ENCODE results near the gene FAM163B. TPM values are rescaled to one million over a fixed set of nuclear protein-coding genes. Genes with fewer than 3 reads are reported as not detected.

FAM163B gene
- total RNA-seq, 1 donor = not detected

DNA sequence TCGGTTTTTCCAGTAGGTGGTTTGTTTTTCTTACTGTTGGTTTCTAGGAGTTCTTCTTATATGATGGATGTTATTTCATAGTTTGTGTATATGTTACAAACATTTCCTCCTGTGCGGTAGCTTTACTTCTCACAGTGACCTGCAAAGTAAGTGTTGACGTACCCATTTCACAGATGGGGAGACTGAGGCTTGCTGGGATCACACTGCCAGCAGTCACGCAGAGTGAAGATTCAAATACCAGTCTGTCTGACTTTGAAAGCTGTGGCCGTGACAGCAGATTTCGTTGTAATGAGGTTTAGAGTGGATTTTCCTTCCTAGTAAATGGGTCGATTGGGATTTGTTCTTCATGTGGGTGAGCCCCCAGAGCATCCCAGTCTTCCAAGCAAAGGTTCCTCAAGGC, 40.0 kb upstream of the FAM163B start:
- no peaks in the 10 kb centered on the region for H3K79me2 ChIP-seq (ENCODE audit: insufficient read depth, low read length)
- H3K27me3 ChIP-seq (ENCODE audit: insufficient read depth, low read length) = peaks cover 19% of the 10 kb centered on the region

DNA sequence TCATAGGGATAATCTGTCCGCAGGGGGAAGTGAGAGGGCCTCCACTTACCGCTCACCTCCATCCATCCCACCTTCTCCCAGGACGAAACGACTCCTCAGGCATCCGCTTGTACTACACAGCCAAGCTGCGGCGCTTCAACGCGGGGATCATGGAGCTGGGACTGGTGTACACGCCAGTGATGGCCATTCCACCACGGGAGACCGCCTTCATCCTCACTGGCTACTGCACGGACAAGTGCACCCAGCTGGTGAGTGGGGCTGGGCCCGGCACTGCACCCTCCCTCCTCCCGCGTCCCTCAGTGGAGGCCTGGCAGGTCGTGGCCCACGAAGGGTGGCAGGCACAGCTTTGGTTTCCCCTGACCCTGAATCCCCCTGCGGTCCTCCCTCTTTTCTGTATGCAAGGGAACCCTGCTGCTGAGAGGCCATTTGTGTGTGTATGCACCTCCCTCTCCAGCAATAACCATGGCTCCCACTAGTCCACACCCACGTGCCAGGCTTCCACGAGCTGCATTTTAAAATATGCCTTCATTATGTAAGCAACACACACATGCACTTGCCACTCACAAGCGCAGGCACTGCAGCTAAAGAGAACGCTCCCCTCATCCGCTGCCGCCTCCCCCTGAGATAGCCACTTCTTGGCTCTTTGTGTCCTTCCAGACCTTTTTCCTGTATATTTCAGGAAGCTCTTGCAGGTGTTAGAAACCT, 38.7 kb upstream of the FAM163B start:
- H3K79me2 ChIP-seq (ENCODE audit: insufficient read depth, low read length) = no peaks in the 10 kb centered on the region
- H3K9me3 ChIP-seq (ENCODE audit: low read depth, low read length) = no peaks in the 10 kb centered on the region
- TF ChIP-seq, protein P1, sequence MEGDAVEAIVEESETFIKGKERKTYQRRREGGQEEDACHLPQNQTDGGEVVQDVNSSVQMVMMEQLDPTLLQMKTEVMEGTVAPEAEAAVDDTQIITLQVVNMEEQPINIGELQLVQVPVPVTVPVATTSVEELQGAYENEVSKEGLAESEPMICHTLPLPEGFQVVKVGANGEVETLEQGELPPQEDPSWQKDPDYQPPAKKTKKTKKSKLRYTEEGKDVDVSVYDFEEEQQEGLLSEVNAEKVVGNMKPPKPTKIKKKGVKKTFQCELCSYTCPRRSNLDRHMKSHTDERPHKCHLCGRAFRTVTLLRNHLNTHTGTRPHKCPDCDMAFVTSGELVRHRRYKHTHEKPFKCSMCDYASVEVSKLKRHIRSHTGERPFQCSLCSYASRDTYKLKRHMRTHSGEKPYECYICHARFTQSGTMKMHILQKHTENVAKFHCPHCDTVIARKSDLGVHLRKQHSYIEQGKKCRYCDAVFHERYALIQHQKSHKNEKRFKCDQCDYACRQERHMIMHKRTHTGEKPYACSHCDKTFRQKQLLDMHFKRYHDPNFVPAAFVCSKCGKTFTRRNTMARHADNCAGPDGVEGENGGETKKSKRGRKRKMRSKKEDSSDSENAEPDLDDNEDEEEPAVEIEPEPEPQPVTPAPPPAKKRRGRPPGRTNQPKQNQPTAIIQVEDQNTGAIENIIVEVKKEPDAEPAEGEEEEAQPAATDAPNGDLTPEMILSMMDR (IDR thresholded peaks at IDR 0.05; ENCODE audit: extremely low read depth, low read depth, low read length) = no peak
- no peak overlapping the region for H3K4me3 ChIP-seq (ENCODE audit: insufficient read depth, low read length)
- H3K27ac ChIP-seq (ENCODE audit: low read depth, low read length) = no peak overlapping the region
- H3K27me3 ChIP-seq (ENCODE audit: insufficient read depth, low read length) = peaks cover 16% of the 10 kb centered on the region
- H4K20me1 ChIP-seq (ENCODE audit: insufficient read depth, low read length) = no peaks in the 10 kb centered on the region
- no peak for DNase-seq (ENCODE audit: insufficient read length, low spot score, missing footprints)
- H3K4me2 ChIP-seq (ENCODE audit: insufficient read depth, low read length) = no peak overlapping the region
- no peaks in the 10 kb centered on the region for H3K36me3 ChIP-seq (ENCODE audit: insufficient read depth, low read length)
- H3K4me1 ChIP-seq (ENCODE audit: insufficient read depth, low read length) = no peaks in the 10 kb centered on the region
- no peak overlapping the region for H2AFZ ChIP-seq (ENCODE audit: low read length)

More for the DNA sequence above, 40.0 kb upstream of the FAM163B start:
- no peak for DNase-seq (ENCODE audit: insufficient read length, low spot score, missing footprints)
- TF ChIP-seq, protein P1 (IDR thresholded peaks at IDR 0.05; ENCODE audit: extremely low read depth, low read depth, low read length) = no peak
- no peaks in the 10 kb centered on the region for H3K36me3 ChIP-seq (ENCODE audit: insufficient read depth, low read length)
- no peaks in the 10 kb centered on the region for H4K20me1 ChIP-seq (ENCODE audit: insufficient read depth, low read length)
- H3K27ac ChIP-seq (ENCODE audit: low read depth, low read length) = no peak overlapping the region
- no peak overlapping the region for H3K4me2 ChIP-seq (ENCODE audit: insufficient read depth, low read length)
- no peak overlapping the region for H2AFZ ChIP-seq (ENCODE audit: low read length)
- no peak overlapping the region for H3K4me3 ChIP-seq (ENCODE audit: insufficient read depth, low read length)
- no peaks in the 10 kb centered on the region for H3K4me1 ChIP-seq (ENCODE audit: insufficient read depth, low read length)
- no peaks in the 10 kb centered on the region for H3K9me3 ChIP-seq (ENCODE audit: low read depth, low read length)

- Histone ChIP-seq H3K27ac (ENCODE audit: low read depth, low read length) (no peak overlapping the region), H3K4me1 (ENCODE audit: insufficient read depth, low read length) (no peaks in the 10 kb centered on the region), H2AFZ (ENCODE audit: low read length) (no peak overlapping the region), H3K36me3 (ENCODE audit: insufficient read depth, low read length) (no peaks in the 10 kb centered on the region), H3K4me3 (ENCODE audit: insufficient read depth, low read length) (no peak overlapping the region), H3K27me3 (ENCODE audit: insufficient read depth, low read length) (peaks cover 16% of the 10 kb centered on the region), H4K20me1 (ENCODE audit: insufficient read depth, low read length) (no peaks in the 10 kb centered on the region), H3K4me2 (ENCODE audit: insufficient read depth, low read length) (no peak overlapping the region), H3K79me2 (ENCODE audit: insufficient read depth, low read length) (no peaks in the 10 kb centered on the region), H3K9me3 (ENCODE audit: low read depth, low read length) (no peaks in the 10 kb centered on the region)
- no peak for DNase-seq (ENCODE audit: insufficient read length, low spot score, missing footprints)
- TF ChIP-seq, protein P1 (IDR thresholded peaks at IDR 0.05; ENCODE audit: extremely low read depth, low read depth, low read length) = no peak
Measured at GRCh38 chr9:133647148-133647547, 38.0 kb upstream of the FAM163B start.

GRCh38 chr9:133645021-133645765, 36.0 kb upstream of the FAM163B start:
- Histone ChIP-seq H3K4me3 (ENCODE audit: insufficient read depth, low read length) (no peak overlapping the region), H2AFZ (ENCODE audit: low read length) (no peak overlapping the region), H3K4me1 (ENCODE audit: insufficient read depth, low read length) (no peaks in the 10 kb centered on the region), H3K36me3 (ENCODE audit: insufficient read depth, low read length) (no peaks in the 10 kb centered on the region), H3K4me2 (ENCODE audit: insufficient read depth, low read length) (no peak overlapping the region), H3K27ac (ENCODE audit: low read depth, low read length) (no peak overlapping the region), H3K79me2 (ENCODE audit: insufficient read depth, low read length) (no peaks in the 10 kb centered on the region), H3K27me3 (ENCODE audit: insufficient read depth, low read length) (peaks cover 14% of the 10 kb centered on the region), H4K20me1 (ENCODE audit: insufficient read depth, low read length) (no peaks in the 10 kb centered on the region), H3K9me3 (ENCODE audit: low read depth, low read length) (no peaks in the 10 kb centered on the region)
- TF ChIP-seq, protein P1 (IDR thresholded peaks at IDR 0.05; ENCODE audit: extremely low read depth, low read depth, low read length) = no peak
- peak; percentile 66 for DNase-seq (ENCODE audit: insufficient read length, low spot score, missing footprints)
